ENCODE results near the gene LLPH.
"Not testable (repeated sequence)": the region's sequence is repeated elsewhere in the genome, so short reads cannot be mapped to it uniquely, and the experiment has no call there.

LLPH gene

DNA sequence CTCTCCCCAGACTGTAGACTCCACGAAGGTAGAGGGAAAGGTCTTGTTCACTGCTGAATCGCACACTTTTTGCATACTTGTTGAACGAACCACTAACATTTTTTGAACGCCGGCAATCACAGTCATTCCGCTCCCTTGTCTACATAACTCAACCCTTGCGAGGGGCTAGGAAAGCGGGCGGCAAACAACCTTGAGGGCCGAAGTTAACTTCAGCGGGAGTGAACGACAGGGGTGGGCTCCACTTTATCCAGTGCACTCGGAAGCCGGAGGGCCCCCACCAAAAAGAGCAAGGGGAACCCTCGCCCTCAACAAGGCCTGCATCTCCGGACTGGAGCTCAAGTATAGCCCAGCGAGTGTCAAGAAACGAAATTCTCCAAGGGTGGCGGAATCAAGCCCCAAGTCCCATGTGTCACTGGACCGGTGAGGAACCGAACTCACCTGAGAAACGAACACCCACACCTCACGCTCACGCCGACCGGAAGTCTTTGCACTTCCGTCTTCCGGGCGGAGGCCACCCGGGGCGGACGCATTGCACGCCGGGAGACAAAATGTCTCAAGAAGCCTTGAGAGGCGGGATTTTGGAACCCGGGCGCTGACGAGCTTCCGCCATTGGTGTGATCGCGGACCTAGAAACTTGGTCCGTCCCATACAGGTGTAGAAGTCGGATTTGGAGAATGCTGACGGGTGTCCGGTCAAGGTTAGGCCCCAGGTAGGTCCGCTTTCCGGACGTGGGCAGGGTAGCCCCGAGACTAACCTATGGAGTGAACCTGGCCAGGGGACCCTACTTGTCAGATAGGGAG lies at the start of gene LLPH:
Gene LLPH, minus strand, starts transcription at position 484 of the 800 bp plus-strand sequence. CDS start 1,644 bp downstream, outside the sequence.
- in situ Hi-C loops (cut with MboI; ENCODE audit: low sequenced_read_pairs), result no loop called here

DNA sequence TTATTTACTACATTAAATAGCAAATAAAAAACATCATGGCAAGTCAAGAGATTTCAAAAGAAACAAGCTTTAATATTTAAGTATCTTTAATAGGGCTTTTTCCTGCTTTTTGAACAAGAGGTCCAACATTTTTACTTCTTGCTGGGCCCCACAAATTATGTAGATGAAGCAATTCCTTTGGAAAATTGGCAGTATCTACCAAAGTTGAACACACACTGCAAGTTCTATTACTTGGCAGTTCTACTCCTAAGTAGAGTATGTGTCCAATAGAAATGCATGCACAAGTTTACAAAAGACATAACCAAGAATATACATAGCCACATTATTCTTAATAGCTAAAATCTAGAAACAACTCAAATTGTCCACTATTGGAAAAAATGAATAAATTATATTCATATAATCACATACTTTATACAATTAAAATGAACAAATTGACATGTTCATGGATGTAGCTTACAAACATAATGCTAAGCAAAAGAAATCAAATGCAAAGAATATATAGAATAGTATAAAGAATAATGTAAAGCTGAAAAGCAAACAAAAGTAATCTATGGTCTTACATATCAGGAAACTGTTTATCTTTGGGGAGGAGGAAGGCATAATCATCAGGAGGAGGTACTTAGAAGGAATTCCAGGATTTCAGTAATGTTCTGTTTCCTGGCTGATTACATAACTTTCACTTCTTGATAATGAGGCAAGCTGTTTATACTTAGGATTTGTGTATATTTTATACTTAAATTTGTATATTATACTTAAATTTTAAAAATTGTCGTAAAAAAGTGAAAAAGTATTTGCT lies 45.8 kb upstream of the LLPH start:
- in situ Hi-C loops (cut with MboI; ENCODE audit: low sequenced_read_pairs), result no loop called here

DNA sequence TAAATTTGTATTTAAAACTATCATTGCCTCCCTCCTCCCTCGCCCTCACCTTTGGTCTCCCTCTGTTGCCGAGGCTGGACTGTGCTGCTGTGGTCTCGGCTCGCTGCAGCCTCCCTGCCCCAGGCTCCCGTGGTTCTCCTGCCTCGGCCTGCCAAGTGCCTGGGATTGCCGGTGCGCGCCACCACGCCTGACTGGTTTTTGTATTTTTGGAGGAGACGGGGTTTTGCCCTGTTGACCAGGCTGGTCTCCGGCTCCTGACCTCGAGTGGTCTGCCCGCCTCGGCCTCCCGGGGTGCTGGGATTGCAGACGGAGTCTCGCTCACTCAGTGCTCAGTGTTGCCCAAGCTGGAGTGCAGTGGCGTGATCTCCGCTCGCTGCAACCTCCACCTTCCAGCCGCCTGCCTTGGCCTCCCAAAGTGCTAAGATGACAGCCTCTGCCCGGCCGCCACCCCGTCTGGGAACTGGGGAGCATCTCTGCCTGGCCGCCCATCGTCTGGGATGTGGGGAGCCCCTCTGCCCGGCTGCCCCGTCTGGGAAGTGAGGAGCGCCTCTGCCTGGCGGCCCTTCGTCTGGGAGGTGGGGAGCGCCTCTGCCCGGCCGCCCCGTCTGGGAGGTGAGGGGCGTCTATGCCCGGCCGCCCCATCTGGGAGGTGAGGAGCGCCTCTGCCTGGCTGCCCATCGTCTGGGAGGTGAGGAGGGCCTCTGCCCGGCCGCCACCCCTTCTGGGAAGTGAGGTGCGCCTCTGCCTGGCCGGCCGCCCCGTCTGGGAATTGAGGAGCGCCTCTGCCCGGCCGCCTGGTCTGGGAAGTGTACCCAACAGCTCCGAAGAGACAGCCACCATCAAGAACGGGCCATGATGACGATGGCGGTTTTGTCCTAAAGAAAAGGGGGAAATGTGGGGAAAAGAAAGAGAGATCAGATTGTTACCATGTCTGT lies 44.1 kb upstream of the LLPH start:
- in situ Hi-C loops (cut with MboI; ENCODE audit: low sequenced_read_pairs), result not testable (repeated sequence)

DNA sequence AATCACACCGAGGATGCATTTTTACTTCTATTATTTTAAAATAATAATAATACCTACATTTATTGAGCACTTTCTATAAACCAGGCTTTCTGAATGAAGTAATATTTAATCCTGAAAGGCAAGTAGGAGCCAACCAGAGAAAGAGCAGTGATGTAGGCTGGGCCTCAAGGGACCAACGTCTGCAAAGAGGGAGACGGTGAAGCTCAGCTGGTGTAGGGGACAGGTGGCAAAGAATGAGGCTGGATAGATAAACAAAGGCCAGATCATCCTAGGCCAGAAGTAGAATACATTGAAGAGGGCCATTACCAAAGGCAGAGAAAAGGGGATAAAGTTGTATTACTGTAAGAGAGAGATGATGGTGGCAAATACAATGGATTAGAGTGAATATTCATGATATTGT lies 40.1 kb upstream of the LLPH start:
- in situ Hi-C loops (cut with MboI; ENCODE audit: low sequenced_read_pairs), result no loop called here

DNA sequence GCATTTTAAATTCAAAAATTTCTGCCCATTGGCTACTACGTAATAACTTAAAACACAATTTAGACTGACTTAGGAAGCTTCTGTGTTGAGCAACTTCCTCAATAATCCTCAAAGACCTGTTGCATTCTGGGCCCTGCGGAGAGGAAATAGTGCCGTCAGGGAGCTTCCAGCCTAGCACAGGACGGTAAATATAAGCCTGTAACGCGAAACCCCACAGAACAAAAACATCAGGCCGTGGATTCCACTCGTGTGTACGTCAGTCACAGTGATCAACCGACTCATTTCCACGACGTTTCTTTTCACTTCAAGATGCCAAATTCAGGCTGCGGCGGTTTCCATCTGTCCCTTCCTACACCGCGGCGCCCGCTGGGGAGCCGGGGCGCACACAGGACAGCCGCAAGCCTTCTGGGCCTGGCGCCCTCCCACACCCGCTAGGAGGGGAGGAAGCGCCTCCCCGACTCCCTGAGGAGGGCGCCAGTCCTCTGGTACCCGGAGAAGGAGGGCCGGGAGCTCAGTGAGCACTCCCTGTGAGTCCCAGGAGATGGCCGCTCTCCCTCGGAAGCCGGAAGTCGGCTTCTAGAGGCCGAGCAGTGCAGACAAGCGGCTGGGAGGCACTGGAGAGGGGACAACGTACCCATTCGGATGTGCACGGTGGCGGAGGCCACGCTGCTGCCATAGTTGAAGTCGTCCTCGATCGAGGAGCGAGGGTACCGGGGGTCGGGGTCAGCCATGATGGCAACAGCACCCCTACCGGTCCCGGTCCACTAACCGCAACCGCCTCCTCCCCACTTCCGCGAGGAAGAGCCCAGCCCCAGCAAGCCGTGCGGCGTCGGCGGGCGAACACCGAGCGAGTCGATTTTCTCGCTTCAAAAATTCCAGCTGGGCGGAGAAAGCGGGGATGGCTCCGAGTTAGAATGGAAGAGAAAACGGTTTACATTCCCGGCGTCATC lies 38.9 kb upstream of the LLPH start, which contains the start of gene TMBIM4:
Gene TMBIM4, minus strand, starts transcription at position 776 of the 950 bp plus-strand sequence. Its CDS starts 45 bp downstream, at position 731.
- in situ Hi-C loops (cut with MboI; ENCODE audit: low sequenced_read_pairs), result no loop called here

DNA sequence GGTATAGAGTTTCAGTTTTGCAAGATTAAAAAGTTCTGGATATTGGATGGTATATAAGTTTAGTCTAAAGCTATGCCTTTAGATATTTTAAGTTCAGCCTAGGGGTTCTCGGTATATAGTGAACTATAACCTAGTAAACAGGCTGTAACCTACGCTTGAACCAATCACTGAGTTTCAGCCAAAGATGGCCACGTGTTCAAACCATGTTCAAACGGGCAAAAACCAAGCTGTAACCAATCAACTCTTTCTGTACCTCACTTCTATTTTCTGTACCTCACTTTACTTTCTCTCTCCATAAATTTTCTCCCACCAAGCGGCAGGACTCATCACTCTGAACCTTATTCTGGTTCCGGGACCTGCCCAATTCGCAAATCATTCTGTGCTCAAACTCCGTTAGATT lies 37.9 kb upstream of the LLPH start:
- in situ Hi-C loops (cut with MboI; ENCODE audit: low sequenced_read_pairs), result no loop called here

DNA sequence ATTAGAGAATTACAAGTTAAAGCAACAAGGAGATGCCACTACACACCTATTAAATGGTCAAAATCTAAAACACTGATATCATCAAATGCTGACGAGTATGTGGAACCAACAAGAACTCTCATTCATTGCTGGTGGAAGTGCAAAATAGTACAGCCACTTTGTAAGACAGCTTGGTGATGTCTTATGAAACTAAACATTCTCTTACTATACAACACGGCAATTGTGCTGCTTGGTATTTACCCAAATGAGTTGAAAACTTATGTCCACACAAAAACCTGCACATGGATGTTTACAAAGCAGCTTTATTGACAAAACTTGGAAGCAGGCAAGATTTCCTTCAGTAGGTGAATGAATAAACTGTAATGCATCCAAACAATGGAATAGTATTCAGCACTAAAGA lies 36.0 kb upstream of the LLPH start:
- in situ Hi-C loops (cut with MboI; ENCODE audit: low sequenced_read_pairs), result no loop called here

DNA sequence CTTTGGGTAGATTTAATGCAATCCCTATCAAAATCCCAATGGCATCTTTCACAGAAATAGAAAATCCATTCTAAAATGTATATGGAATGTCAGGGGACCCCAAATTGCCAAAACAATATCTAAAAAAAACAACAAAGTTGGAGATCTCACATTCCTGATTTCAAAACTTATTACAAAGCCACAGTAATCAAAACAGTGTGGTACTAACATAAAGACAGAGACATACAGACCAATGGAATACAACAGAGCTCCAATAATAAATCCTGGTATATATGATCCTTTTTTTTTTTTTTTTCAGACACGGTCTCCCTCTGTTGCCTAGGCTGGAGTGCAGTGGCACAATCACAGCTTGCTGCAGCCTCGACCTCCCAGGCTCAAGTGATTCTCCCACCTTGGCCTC lies 34.6 kb upstream of the LLPH start:
- in situ Hi-C loops (cut with MboI; ENCODE audit: low sequenced_read_pairs), result no loop called here

DNA sequence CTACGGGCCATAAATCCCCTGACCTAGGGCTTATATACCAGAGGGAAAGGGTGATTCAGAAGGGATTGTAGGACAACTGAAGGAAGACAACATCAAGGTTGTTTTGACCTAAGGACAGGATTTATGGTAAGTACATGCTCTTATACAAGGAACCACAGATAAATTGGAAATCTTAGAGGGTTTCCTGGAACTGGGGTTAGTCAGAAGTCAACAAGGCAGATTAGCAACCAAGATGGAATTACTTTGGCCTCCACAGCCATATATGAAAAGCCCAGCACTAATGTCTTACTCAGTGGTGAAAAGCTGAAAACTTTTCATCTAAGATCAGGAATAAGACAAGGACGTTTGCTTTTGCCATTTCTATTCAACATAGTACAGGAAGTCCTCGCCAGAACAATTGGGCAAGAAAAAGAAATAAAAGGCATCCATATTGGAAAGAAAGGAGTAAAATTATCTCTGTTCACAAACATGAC lies 33.8 kb upstream of the LLPH start:
- in situ Hi-C loops (cut with MboI; ENCODE audit: low sequenced_read_pairs), result no loop called here

DNA sequence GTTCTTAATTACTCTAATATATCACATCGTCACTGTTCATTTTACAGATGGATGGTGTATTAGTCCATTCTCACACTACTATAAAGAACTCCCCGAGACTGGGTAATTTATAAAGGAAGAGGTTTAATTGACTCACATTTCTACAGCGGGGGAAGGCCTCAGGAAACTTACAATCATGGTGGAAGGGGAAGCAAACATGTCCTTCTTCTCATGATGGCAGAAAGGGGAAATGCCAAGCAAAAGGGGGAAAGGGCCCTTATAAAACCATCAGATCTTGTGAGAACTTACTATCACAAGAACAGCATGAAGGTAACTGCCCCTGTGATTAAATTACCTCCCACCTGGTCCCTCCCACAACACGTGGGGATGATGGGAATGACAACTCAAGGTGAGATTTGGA lies 32.7 kb upstream of the LLPH start:
- in situ Hi-C loops (cut with MboI; ENCODE audit: low sequenced_read_pairs), result no loop called here

DNA sequence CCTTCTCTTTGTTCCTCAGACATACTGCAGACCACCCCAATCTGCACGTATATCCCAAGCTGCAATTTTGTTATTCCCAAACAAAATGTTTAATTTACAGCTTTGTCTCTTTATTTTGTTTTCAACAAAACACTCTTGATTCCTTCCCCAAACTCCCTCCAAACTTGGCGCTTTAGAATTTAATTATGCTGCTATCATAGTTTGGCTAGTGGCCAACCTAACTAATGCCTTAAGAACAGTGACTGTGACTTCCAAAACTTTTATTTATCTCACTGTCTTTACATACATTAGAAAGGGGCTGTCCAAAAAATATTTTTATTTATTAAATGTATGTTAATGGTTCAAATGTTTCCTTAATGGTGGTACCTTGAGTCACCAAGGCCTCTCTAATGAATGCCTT lies 32.2 kb upstream of the LLPH start:
- in situ Hi-C loops (cut with MboI; ENCODE audit: low sequenced_read_pairs), result no loop called here

DNA sequence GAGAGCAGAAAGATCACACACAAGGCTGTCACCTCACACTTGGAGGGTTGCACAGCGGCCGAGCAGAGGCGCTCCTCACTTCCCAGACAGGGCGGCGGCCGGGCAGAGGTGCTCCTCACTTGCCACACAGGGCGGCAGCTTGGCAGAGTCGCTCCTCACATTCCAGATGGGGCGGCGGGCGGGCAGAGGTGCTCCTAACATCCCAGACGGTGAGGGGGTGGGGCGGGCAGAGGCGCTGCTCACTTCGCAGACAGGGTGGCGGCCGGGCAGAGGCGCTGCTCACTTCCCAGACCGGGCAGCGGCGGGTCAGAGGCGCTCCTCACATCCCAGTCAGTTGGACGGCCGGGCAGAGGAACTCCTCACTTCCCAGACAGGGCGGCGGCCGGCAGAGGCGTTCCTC lies 30.2 kb upstream of the LLPH start:
- in situ Hi-C loops (cut with MboI; ENCODE audit: low sequenced_read_pairs), result no loop called here

DNA sequence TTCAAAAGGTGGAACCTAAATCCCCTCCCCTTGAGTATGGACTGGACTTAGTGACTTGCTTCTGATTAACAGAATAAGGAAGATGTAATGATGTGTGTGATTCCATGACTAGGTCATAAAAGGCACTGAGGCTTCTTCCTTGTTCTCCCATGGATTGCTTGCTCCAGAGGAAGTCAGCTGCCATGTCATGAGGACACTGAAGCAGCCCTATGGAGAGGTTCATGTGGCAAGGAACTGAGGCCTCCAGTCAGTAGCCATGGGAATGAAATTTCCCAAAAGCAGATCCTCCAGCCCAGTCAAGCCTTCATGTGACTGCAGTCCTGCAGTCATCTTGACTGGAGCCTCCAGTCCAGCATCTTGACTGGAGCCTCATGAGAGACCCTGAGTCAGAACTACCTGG lies 28.6 kb upstream of the LLPH start:
- in situ Hi-C loops (cut with MboI; ENCODE audit: low sequenced_read_pairs), result no loop called here

DNA sequence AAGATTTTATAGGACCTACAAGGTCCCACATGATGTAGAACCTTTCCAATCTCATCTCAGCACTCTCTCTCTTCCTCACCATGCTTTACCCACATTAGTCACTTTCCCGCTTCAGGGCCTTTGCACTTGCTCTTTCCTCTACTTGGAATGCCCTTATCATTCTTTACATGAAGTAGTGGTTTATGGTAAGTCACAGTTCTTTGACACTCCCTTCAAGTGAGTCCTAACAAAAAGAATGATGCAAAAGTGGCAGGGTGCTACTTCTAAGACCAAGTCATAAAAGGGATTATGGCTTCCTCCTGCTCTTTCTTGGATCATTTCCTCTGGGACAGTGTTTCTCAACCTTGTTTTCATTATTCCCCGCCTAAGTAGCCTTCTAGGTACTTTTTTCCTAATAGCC lies 26.1 kb upstream of the LLPH start:
- in situ Hi-C loops (cut with MboI; ENCODE audit: low sequenced_read_pairs), result no loop called here

DNA sequence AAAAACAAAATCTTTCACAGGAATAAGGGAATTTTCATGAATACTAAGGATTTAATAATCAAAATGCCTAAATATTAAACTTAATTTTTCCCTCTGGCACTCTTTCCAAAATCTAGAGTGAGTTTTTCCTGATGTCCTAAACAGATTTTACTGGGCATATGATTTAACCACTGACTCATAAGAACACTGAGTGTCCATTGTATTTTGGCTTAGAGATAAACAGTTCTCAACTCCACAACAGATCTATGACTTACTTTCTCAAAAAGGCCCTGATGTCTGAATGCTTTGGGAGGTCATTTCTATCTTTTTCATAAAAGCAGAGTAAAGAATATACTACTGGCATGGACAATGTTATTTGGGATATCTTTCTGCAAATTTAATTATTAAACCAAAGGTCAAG lies 24.2 kb upstream of the LLPH start:
- in situ Hi-C loops (cut with MboI; ENCODE audit: low sequenced_read_pairs), result no loop called here

DNA sequence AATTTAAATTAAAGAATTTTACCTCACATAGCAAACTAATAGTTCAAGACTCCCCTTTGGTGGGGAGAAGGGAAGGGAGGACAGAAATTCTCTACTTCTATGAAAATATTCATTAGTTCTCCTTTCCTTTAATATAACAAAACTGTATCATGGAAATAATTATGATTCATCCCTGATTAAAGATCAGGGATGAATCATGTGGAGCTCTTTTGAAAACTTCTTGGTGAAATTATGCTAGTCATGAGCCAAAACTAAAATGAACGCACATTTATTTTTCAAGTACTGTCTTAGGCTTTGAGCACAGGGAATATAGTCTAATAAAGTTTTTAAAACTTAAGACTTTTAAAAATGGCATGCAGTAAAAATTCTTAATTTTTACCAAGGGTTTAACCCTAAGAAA lies 22.2 kb upstream of the LLPH start:
- in situ Hi-C loops (cut with MboI; ENCODE audit: low sequenced_read_pairs), result no loop called here

DNA sequence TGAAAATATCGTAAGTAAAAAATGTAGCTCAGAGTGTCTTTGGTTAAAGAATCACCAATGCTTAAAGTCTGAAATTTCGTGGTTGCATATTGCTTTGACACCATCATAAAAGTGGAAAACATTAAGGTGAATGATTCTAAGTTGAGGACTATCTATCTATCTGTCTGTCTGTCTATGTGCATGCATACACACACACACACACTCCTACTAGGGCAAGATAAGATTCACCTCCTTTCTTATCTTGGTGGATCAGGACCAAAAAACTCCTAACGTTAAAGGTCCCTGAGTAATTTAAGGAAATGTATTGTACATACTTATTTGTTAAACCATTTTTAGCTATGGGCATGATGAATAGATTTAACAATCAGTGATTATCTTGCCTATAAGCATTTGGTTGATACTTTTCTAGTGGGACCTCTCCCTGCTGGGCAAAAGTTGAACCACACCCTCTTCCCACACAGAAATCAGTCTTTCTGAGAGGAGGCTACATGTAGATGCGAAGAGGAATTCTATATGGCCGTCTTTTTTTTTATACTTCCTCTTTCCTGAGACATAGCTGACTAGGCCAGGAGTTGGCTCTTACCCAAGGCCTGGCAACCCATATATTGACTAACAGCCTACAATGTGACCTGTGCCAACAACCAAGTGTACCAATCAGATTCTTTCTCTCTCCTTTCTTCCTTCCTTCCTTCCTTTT lies 19.3 kb upstream of the LLPH start:
- in situ Hi-C loops (cut with MboI; ENCODE audit: low sequenced_read_pairs), result no loop called here

DNA sequence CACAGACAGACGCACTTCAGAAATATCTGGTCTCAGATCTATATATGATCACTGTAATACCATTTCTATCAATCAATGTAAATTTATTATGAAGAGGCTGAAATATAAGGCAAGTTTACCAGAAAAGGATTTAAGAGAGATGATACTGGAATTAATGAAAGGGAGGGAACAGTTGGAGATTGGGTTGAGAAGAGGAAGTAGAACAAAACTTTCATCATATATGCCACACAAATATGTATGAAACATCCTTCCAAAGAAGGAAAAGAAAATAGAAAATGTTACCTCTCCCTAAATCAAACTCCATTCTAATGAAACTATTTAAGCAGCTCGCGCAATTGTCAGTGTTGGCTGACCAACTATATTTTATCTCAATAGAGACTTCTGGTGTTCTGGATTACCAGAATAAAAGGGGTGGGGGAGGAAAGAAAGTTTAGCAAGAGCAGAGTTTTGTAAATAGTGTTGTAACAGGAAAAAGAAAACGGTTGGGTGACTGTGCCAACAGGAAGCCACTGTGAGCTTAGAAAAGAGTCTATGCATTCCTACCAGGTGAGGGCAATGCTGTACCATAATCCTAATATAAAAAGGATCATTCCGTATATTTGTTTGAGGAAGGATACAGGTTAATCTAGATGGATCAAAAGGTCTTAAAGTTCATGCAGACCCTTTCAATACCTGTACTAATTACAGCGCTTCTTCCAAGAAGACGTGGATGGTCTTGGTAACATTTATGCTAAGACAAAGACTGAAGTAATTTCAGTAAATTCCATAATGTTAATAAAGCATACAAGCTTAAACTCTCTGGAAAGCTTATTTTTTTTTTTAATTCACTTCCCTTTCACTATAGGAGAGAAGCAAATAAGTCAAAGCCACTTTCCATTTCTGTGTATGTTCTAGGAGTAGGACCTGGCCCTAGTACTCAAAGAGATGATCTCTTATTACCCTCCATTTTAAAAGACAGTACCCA lies 14.5 kb upstream of the LLPH start:
- in situ Hi-C loops (cut with MboI; ENCODE audit: low sequenced_read_pairs), result no loop called here
